Measurements from ENCODE around the gene TMOD1. TPM values are rescaled to one million over a fixed set of nuclear protein-coding genes. Genes with fewer than 3 reads are reported as not detected.

The TMOD1 gene
- total and polyA plus RNA-seq, 10 of the 15 experiments (the other 5 are each of a cell fraction or from before 2014, with no cell fraction given) = 4.0 to 44.1 (median 15.4) TPM

- no TSS peak for BruUV-seq (replicated peaks)
- Histone ChIP-seq H3K4me2 (ENCODE audit: control insufficient read depth, insufficient read depth) (no peak overlapping the region), H3K27me3 (replicated peaks in 1 of 2; ENCODE audit: control insufficient read depth in 2 of 2, insufficient read depth in 2 of 2, low read length in 1 of 2) (no peaks in the 10 kb centered on the region), H3K79me2 (ENCODE audit: control insufficient read depth, insufficient read depth, low read length) (no peaks in the 10 kb centered on the region; the same call in none of the 2 replicates), H3K27ac (ENCODE audit: control insufficient read depth, insufficient read depth) (no peak overlapping the region), H4K20me1 (ENCODE audit: control insufficient read depth, insufficient read depth) (no peaks in the 10 kb centered on the region), H2AFZ (ENCODE audit: control insufficient read depth, low read depth, low read length) (no peak overlapping the region), H3K9ac (ENCODE audit: control insufficient read depth, insufficient read depth, low read length) (no peak overlapping the region), H3K4me3 (no peak overlapping the region), H3K4me1 (ENCODE audit: control insufficient read depth, insufficient read depth, low read length) (peaks cover 29% of the 10 kb centered on the region), H3K36me3 (ENCODE audit: control insufficient read depth in 2 of 2, insufficient read depth in 2 of 2, low read length in 1 of 2) (peaks cover 2 to 9% of the 10 kb centered on the region in 2 experiments), H3K9me3 (replicated peaks; ENCODE audit: control insufficient read depth, insufficient read depth, low read length) (no peaks in the 10 kb centered on the region)
- no peak for FAIRE-seq
- ChIA-PET CTCF (interaction anchor here (0.8 to 3.3 kb wide), 12 partner anchors 8 to 89 kb away, joined by 3 to 21 read pairs (median 5); no protein-coding TSS in a partner anchor), SMC1A (ENCODE audit: uncharacterized antibody, unreplicated experiment) (interaction anchor here (0.7 to 5.2 kb wide), 8 partner anchors 9 to 72 kb away, joined by 3 to 33 read pairs (median 12); no protein-coding TSS in a partner anchor), RAD21 (ENCODE audit: unreplicated experiment) (interaction anchor here (1.3 to 2.8 kb wide), 4 partner anchors 16 to 72 kb away, joined by 4 to 26 read pairs (median 10); no protein-coding TSS in a partner anchor), POLR2A (interaction anchor here (1.0 to 1.5 kb wide), 4 partner anchors 11 to 101 kb away, joined by 3 to 7 read pairs (median 3); no protein-coding TSS in a partner anchor)
- no peak for DNase-seq (ENCODE audit: low read depth, low spot score)
- no peak for ATAC-seq
- in situ Hi-C loops (cut with MboI) (no loop called here), intact Hi-C loops (cut with micrococcal nuclease; ENCODE audit: unreplicated experiment) (no loop called here)
- TF ChIP-seq RUNX3 (IDR thresholded peaks at IDR 0.05; ENCODE audit: low read length) (no peak), NRF1 (conservative IDR thresholded peaks at IDR 0.05; ENCODE audit: low read depth, low read length) (no peak), SIN3A (IDR thresholded peaks at IDR 0.05; ENCODE audit: low read depth, low read length) (no peak), RELA (IDR thresholded peaks at IDR 0.05; ENCODE audit: borderline replicate concordance, partially characterized antibody) (no peak)
- 93% methylated on average over 7 of the region's 7 CpGs for WGBS (ENCODE audit: insufficient coverage, insufficient replicate concordance, low lambda C conversion rate, missing lambda C conversion rate)
Measured at GRCh38 chr9:97526895-97527575, 25.6 kb downstream of the TMOD1 start.
